ENCODE data around the gene KIN.
A peak's percentile ranks its signal among the peaks of the same experiment; 100 is the strongest.
"Not testable (repeated sequence)": the region's sequence is repeated elsewhere in the genome, so short reads cannot be mapped to it uniquely, and the experiment has no call there.

KIN gene, protein sequence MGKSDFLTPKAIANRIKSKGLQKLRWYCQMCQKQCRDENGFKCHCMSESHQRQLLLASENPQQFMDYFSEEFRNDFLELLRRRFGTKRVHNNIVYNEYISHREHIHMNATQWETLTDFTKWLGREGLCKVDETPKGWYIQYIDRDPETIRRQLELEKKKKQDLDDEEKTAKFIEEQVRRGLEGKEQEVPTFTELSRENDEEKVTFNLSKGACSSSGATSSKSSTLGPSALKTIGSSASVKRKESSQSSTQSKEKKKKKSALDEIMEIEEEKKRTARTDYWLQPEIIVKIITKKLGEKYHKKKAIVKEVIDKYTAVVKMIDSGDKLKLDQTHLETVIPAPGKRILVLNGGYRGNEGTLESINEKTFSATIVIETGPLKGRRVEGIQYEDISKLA

DNA sequence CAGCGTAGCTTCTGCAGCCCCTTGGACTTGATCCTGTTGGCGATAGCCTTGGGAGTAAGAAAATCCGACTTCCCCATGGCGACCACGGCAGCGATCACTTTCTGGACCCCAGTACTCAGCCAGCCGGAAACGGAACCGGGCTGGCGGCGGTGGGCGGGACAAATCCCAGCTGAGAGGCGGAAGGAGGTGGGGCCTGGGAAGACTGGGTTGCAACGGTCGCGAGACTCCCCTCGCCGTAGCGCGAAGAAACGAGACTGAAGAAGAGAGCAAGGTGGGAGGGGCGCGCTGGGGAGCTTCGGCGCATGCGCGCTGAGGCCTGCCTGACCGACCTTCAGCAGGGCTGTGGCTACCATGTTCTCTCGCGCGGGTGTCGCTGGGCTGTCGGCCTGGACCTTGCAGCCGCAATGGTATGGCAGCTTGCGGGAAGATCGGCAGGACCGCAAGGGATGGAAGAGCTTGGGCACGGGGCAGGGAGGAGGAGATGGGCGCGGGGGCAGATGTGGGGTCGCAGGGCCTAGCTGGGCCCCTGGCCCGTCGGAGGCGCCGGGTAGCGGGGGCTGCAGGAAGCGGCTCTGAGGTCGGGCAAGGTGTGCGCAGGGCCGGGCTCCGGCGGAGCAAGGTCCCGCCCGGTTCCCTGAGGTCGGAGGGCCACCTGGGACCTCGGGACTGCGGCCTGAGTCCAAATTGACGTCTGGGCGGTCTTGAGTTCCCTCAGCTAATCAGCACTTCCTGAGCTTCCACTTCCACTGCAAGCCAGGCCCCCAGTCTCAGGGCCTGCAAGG, at the start of gene KIN, which contains the start of gene ATP5F1C:
Gene KIN, minus strand, starts transcription at position 137 of the 782 bp plus-strand sequence. Its CDS starts 60 bp downstream, at position 77.
Gene ATP5F1C, plus strand, starts transcription at position 321 of the 782 bp plus-strand sequence. Its CDS starts 31 bp downstream, at position 352.
- DNase-seq, result peak; percentile 97 to 98

DNA sequence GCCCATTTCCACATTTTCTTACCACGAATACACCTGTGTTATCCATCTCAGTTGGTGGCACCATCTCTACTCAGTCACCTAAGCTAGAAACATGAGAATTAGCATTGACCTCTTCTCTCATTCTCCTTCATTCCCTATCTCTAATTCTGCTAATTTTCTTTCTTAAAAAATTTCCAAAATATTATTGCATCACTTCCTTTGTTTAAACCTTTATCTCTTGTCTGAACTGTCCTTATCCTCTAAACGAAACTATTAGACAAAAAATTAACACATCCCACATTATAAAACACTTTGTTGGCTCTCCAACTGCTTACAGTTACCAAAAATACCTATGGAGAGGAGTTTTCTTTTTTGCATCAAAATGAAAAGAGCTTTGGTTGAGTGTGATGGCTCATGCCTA, 48.8 kb upstream of the KIN start:
- no peak for DNase-seq

DNA sequence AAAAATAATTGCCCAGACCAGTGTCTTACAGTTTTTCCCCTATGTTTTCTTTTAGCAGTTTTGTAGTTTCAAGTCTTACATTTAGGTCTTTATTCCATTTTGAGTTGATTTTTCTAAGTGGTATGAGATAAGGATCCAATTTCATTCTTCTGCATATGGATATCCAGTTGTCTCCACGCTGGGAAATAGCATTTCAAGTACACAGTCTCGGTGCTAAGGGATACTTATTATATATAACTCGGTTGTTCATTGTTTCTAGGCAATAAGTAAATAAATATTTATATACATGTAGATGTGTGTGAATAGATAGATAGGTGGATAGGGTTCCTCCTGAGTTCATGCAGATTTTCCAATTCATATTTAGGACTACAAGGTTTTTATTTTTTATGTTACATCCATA, 46.5 kb upstream of the KIN start:
- DNase-seq, result no peak

DNA sequence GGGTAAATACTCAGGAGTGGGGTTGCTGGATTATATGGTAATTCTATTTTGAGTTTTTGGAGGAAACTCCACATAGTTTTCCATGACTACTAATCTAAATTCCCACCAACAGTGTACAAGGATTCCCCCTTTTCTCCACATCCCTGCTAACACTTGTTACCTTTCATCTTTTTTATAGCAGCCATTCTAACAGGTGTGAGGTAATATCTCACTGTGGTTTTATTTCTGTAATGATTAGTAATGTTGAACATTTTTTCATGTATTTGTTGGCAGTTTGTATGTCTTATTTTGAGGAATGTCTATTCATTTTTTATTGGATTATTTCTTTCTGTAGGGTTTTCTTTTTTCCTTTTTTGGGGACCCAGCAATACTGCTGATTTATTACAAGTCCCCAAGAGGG, 45.4 kb upstream of the KIN start:
- no peak for DNase-seq

DNA sequence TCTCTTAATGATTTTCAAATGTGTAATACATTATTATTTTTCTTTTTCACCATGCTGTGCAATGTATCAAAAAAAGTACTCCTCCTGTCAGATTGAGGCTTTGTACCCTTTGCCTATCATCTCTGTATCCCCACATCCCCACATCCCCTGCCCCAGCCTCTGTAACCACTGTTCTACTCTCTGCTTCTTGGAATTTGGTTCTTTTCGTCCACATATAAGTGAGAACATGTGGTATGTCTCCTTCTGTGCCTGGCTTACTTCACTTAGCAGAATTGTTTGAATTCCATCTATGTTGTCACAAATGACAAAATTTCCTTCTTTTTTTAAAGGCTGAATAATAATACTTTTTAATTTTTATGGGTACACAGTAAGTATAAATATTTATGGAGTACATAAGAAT, 44.3 kb upstream of the KIN start:
- DNase-seq, result no peak

DNA sequence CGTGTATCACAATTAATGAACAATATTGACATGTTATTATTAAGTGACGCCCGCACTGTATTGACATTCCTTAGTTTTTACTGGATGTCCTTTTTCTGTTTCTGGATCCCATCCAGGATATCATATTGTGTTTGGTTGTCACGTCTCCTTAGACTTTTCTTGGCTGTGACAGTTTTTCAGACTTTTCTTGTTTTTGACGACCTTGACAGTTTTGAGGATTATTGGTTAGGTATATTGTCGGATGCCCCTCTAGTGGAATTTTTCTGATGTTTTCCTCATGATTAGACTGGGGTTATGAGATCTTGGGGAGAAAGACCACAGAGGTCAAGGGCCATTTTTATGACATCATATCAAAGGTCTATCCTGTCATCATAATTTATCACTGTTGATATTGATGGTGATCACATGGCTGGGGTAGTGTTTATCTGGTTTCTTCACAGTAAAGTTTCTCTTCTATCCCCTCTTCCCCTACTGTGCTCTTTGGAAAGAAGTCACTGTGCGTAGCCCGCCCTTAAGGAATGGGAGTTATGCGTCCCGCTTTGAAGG, 41.6 kb upstream of the KIN start:
- no peak for DNase-seq

DNA sequence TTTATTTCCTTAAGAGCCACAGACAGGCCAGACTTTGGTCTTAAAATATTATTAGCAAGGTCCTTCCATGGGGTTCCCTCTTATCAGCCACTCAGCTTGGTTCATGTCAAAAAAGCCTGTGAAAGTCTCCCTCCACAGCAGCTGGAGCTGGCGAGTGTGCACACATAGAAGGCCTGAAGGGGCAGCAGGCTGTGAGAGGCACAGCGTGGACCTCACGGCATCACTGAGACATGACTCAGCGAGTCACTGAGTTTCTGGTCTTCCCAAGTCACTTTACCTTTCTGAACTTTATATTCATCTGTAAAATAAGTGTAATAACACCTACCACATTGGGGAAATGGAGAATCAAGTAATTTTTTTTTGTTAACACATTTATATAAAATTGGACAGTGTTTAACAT, 39.2 kb upstream of the KIN start:
- DNase-seq, result no peak

DNA sequence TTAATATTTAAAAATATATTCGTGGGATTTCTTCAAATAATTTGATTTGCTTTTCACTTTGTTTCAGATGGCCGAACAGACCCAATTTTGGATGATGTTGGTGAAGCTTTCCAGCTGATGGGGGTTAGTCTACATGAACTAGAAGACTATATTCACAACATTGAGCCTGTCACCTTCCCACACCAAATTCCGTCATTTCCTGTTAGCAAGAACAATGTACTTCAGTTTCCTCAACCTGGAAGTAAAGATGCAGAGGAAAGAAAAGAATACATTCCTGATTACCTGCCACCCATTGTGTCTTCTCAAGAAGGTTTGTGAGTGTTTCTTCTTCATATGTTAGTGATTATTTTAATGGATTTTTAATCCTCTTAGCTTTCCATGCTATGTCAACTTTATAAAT, 36.5 kb upstream of the KIN start:
- no peak for DNase-seq

DNA sequence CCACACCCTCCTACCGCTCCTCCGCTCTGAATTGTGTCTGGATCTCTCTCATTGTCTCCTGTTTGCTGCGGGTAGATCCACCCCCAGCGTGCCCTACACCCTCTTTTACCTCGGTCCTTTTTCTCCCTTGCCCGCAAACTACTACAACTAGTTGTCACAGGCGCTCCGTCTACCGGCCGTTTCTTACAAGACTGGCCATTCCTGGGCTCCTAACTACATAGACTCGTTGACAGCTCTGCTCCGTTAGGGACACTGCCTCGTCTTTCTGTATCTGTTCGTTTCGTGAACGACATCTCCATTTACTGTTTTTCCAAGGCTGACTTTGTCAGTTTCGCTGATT, 31.3 kb upstream of the KIN start:
- peak in 1 of 2 donors; percentile 20 for DNase-seq

DNA sequence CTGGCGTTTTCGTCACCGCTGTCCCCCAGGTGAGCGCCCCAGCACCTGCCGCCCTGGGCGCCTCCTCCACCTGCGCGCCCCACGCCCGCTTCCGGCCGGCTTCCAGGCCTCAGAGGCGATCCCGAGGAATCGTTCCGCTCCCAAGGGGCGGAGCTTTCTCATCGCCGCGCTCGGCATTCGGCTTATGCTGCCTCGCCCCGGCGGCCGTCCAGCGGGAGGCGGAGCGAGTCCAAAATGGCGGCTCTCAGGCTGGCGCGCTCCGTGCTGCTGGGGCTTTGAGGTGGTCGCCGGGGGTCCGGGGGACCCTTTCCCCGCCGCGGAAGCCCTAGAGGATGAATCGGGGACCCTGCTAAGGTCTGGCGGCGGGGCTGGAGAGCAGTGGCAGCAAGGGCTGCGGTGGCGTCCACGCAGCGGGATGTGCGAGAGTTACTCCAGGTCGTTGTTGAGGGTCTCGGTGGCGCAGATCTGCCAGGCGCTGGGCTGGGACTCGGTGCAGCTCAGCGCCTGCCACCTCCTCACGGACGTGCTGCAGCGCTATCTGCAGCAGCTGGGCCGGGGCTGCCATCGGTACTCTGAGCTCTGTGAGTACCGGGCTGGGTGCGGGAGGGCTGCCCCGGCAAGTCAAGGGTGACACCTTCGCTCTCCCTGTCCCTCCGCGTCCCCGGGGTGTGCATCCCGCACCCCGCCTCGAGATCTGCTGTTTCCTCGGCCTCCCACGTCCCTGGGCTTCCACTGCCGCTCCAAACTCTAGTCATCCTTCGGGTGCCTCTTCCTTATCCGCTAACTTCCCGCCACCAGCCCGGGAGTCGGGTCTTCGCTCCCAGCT, 30.7 kb upstream of the KIN start, which contains the start of gene TAF3:
Gene TAF3, plus strand, starts transcription at position 211 of the 826 bp plus-strand sequence. Its CDS starts 205 bp downstream, at position 416.
- peak; percentile 87 to 91 for DNase-seq

DNA sequence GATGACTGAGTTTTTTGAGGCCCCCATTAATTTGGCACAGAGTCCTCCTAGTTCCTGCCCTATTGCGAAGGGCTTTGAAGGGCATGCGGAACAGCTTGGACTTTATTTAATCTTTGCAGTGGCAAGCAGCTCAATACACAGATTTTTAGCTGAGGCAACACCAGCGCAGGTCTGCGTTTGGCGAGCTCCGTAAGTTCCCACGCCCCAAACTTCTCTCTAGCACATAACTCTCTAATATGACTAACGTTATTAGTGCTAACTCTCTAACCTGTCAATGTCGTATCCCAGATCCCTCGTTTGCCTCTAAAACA, 30.1 kb upstream of the KIN start:
- DNase-seq, result no peak

DNA sequence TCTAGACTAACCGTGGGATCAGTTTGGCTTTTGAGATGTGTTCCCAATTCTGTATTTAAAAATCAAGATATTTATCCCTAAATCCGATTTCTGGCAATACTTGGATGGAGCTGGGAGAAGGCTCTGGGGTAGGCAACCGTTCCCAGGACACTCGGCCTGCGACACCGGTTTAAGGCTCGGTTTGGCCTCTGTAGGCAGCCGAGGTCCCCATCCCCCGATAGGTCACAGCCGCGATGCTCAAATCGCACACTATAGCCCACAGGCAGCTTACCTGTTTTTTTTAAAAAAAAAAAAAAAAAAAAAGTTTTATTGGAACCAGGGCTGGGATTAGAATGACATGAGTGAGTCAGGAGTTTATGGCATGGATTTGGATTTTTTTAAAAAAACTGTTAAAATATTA, 29.8 kb upstream of the KIN start:
- DNase-seq, result no peak

DNA sequence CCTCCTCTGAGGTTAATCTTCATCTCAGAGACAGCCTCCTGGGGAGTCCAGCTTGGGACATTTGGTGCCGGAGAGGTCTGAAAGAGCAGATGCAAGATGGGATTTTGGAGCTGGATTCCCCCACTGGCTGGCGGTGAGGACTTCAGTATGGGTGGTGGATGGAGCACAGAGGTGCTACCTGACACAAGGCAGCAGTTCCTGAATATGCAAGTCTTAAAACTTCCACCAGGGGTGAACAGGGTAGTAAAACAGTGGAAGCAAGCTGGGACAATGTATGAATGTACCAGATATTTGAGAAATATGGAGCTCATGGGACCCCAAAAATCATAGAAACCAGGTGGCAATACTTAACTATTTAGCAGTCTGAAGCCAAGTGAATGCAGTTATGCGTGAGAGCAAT, 25.7 kb upstream of the KIN start:
- no peak for DNase-seq

DNA sequence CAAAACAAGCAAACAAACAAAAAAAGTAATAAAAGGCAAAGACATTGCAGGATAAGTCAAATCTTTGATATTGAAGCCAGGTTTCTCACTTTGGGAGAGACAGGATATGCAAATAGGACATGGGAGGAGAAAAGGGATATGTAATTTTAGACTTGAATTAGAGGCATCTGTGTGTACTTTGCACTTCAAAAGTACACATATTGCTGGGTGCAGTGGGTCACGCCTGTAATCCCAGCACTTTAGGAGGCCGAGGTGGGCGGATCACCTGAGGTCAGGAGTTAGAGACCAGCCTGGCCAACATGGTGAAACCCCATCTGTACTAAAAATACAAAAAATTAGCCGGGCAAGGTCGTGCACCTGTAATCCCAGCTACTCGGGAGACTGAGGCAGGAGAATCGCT, 23.9 kb upstream of the KIN start:
- not testable (repeated sequence) for DNase-seq

DNA sequence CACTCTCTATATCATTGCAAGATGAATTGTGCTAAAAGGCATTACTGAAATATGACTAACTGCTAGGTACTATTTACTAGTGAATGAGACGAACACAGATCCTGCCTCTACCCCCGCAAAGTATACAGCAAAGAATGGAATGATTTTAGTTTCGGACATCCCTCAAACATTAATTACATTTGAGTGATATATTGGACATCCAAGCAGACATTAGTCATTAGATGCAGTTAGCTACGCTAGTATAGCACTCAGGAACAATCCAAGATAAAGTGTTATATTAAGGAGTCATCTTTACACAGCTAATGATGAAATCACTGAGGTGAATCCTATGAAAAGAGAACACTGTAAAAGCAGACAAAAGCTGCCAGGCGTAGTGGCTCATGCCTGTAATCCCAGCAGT, 23.2 kb upstream of the KIN start:
- DNase-seq, result no peak

DNA sequence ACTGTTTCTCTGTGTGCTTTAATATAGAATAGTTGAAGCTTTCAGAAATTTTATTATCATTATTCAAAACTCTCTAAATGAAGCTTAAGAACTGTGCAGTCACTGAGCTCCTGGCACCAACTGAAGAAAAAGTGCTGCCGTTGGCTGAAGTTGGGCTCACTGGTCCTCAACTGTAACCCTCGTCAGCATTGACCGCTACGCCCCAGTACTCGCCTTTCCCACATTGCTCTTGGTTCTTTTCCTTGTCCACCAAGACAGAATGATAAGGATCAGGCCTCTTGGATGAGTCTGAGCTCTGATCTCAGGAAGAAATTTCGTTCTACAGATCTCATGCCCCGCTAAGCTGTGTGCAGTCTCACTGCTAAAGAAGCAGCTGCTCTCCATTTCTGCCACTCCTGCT, 22.6 kb upstream of the KIN start:
- no peak for DNase-seq

DNA sequence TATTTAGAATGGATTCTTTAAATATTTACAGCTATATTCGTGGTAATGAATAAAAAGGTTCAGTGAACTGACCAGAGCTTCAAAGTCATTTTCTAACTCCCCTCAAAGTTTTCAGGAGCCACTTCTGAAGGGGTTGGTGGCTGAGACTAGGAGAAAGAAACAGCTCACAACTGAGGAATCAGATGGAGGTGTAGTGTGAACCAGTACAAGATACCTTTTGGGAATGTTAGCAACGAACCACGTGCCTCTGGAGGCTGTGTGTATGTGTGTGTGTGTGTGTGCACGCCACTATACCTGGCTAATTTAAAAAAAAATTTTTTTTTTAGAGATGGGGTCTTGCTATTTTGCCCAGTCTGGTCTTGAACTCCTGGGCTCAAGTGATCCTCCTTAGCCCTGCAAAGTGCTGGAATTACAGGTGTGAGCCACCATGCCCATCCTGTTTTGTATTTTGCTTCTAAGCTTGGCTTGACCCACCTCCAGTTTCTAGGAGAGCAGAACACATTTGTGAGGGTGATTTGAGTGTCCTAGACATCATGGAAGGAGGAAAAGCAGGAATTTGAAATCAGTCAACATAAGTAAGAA, 21.0 kb upstream of the KIN start:
- no peak for DNase-seq

DNA sequence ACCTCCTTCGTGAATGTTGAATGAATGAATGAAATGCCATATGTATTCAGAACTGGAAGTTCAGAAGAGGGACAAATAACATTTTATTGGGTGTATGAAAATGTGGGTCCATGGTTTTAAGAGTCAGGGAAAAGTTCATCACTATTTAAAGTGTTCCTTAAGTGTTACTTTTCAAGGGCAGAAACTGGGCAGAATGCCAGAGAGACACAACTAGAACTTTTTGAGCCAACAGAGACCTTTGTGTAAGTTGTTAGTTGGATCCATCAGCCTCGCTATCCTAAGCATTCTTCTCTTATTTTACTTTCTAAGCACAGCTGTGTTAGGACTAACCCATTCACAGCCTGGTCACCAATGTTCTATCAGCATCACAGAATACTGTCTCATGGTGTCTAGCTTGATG, 16.9 kb upstream of the KIN start:
- no peak for DNase-seq

DNA sequence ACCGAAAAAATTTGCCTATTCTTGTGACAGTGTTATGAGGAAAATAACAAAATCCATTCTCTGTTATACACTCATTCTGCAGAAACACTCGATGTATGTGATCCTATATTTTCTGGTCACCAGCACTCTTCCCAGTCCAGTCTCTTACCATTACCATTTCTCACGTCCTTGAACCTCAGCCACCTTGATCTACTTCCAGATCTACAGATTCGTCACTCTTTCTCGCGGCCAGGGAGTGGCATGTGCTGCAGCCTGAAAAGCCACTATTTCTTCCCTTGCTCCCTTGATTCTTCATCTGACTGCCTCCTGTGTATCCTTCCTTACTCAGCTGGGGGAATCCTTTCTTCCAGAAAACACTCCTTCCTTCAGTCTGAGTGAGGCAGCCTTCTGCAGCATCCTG, 16.4 kb upstream of the KIN start:
- DNase-seq, result no peak

DNA sequence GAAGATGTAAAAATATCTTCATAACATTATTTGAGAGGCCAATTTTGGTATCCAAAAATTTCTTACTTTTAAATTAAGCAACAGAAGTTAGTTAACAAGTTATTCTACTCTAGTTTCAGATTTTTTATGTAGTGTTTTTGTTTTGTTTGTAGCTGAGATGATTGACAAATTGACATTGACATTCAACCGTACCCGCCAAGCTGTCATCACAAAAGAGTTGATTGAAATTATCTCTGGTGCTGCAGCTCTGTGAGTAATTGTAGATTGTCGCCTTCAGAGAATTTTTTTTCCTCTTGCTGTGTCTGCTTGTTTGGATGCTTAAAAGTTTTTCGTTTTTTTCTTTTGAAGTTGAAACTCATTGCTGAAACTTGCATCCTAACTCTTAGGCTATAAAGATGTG, 14.8 kb upstream of the KIN start:
- no peak for DNase-seq

DNA sequence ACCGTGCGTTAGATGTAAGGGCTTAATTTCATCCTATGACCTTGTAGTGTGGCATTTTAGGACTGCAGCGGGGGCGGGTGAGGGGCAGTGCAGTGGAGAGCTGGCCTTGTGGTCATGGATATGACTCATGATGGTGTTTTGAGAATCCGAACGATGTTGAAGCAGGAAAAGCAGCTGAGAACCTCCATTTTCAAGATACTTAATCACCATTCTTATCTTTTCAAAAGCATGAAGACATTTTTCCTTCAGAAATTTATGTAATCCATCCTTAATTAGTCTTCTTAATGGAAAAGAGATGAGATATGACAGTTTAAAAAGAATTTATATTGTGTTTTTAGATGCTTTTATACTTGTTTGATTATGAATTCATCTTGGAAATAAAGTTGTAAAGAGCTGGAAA, 9.8 kb upstream of the KIN start:
- no peak for DNase-seq

DNA sequence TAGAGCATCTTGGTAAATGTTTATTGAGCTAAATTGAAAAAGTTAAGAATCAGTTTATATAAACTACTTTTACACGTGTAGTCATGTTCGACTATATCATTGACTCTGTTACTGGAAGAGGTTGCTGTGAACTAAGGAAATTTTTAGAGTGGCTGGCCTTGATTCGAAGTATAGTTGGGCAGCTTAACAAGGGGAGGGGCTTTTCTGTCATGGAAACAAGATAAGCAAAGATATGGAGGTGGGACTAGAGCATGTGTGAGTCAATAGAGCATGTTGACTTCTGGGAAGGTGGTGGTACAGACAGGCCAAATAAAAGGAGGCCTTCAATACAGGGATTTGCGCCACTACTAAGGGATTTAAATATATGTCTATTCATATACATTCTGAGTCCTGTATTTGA, 7.8 kb upstream of the KIN start:
- no peak for DNase-seq

Data from CD4-positive, alpha-beta T cell treated with Interleukin-1 beta for 1 hour (primary cell).